ENCODE measurements around the gene IFT20. TPM values are rescaled to one million over a fixed set of nuclear protein-coding genes. Genes with fewer than 3 reads are reported as not detected.

Gene IFT20
- total and polyA plus RNA-seq, 2 of the 13 experiments (the other 11 are each of a cell fraction or from before 2014, with no cell fraction given) = 28.0 to 37.8 TPM

- TF ChIP-seq HMGXB4 (CRISPR knock-in tag; IDR thresholded peaks at IDR 0.05; ENCODE audit: borderline replicate concordance in 1 of 2, low read depth in 1 of 2) (peak; percentile 57 to 59; a peak in 1 of 4 replicates), ZNF749 (CRISPR knock-in tag; IDR thresholded peaks at IDR 0.05; ENCODE audit: borderline replicate concordance) (no peak), EP300 (IDR thresholded peaks at IDR 0.05; ENCODE audit: low read depth in 2 of 2, low read length in 2 of 2) (peak; percentile 47 to 97; a peak in 3 of 4 replicates), EP300 (CRISPR knock-in tag; IDR thresholded peaks at IDR 0.05; ENCODE audit: borderline replicate concordance) (peak; percentile 85; the same call in 1 of the 2 replicates), NFE2L2 (IDR thresholded peaks at IDR 0.05; ENCODE audit: low read length) (no peak), ZNF468 (CRISPR knock-in tag; IDR thresholded peaks at IDR 0.05) (no peak), ZNF670 (CRISPR knock-in tag; IDR thresholded peaks at IDR 0.05; ENCODE audit: borderline replicate concordance) (peak; percentile 83; the same call in 1 of the 2 replicates), TCF12 (IDR thresholded peaks at IDR 0.05) (no peak), TCF12 (CRISPR knock-in tag; IDR thresholded peaks at IDR 0.05) (peak; percentile 92; the same call in 1 of the 2 replicates), GATAD1 (CRISPR knock-in tag; IDR thresholded peaks at IDR 0.05) (peak; percentile 73), ZNF446 (CRISPR knock-in tag; IDR thresholded peaks at IDR 0.05) (no peak), NPAS2 (CRISPR knock-in tag; IDR thresholded peaks at IDR 0.05; ENCODE audit: borderline replicate concordance) (no peak), PAWR (CRISPR knock-in tag; IDR thresholded peaks at IDR 0.05; ENCODE audit: borderline replicate concordance) (no peak), ZNF160 (CRISPR knock-in tag; IDR thresholded peaks at IDR 0.05) (0 out of 2 replicates have a peak, but pooled peaks have one; percentile 66), U2AF1 (optimal IDR thresholded peaks at IDR 0.05; ENCODE audit: low read depth, low read length) (no peak), SIX4 (CRISPR knock-in tag; IDR thresholded peaks at IDR 0.05) (peak; percentile 63), ZNF350 (CRISPR knock-in tag; IDR thresholded peaks at IDR 0.05; ENCODE audit: borderline replicate concordance, low read depth) (peak; percentile 72; the same call in 1 of the 2 replicates), ZNF232 (CRISPR knock-in tag; IDR thresholded peaks at IDR 0.05; ENCODE audit: borderline replicate concordance) (peak; percentile 87; the same call in 1 of the 2 replicates), THYN1 (CRISPR knock-in tag; IDR thresholded peaks at IDR 0.05; ENCODE audit: borderline replicate concordance, low read depth) (no peak), ZEB1 (IDR thresholded peaks at IDR 0.05; ENCODE audit: insufficient replicate concordance, low read depth) (peak; percentile 51), ATF3 (CRISPR knock-in tag; IDR thresholded peaks at IDR 0.05) (no peak; the same call in 1 of the 2 replicates), FOXP1 (IDR thresholded peaks at IDR 0.05) (no peak), FOXP1 (CRISPR knock-in tag; IDR thresholded peaks at IDR 0.05) (peak; percentile 75), E2F1 (CRISPR knock-in tag; IDR thresholded peaks at IDR 0.05) (no peak)
- TF ChIP-seq, protein P1, sequence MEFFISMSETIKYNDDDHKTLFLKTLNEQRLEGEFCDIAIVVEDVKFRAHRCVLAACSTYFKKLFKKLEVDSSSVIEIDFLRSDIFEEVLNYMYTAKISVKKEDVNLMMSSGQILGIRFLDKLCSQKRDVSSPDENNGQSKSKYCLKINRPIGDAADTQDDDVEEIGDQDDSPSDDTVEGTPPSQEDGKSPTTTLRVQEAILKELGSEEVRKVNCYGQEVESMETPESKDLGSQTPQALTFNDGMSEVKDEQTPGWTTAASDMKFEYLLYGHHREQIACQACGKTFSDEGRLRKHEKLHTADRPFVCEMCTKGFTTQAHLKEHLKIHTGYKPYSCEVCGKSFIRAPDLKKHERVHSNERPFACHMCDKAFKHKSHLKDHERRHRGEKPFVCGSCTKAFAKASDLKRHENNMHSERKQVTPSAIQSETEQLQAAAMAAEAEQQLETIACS (CRISPR knock-in tag; IDR thresholded peaks at IDR 0.05) = no peak
- TF ChIP-seq, protein P2, sequence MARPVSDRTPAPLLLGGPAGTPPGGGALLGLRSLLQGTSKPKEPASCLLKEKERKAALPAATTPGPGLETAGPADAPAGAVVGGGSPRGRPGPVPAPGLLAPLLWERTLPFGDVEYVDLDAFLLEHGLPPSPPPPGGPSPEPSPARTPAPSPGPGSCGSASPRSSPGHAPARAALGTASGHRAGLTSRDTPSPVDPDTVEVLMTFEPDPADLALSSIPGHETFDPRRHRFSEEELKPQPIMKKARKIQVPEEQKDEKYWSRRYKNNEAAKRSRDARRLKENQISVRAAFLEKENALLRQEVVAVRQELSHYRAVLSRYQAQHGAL (CRISPR knock-in tag; IDR thresholded peaks at IDR 0.05; ENCODE audit: not compliant biosample characterization) = no peak
Measured at GRCh38 chr17:28368306-28368831, 33.1 kb upstream of the IFT20 start (continued).

Data from HepG2 (cell line).